Gastrocnemius medialis (tissue), 4 donors: ENCODE measurements around the gene CCN5. TPM values are rescaled to one million over a fixed set of nuclear protein-coding genes. Genes with fewer than 3 reads are reported as not detected.

Experiments used
- ATAC-seq, 2 donors: fragments of 150-250 bp; one replicate each; pipeline ENCODE4 v1.9.1; 2016
- DNase-seq, 2 donors: peaks; one replicate each; pipeline ENCODE4 v3.0.0-alpha.2; 2019
- H3K27ac ChIP-seq, 4 donors: fragments of 200-600 bp; sonication (generic); 1 replicate in 1 of 4; 2 replicates in 3 of 4; pipeline ENCODE4 v1.5.1; 2016 to 2018; ENCODE audit warnings: mild to moderate bottlenecking in 2 of 4, moderate library complexity in 1 of 4
- H3K27me3 ChIP-seq, 3 donors: fragments of 200-600 bp; sonication (generic) in 2 of 3; 1 replicate in 1 of 3; 2 replicates in 2 of 3; pipeline versions ENCODE4 v1.5.1 to v1.6.0; 2016 to 2019; ENCODE audit warnings: mild to moderate bottlenecking in 1 of 3, moderate library complexity in 1 of 3
- H3K36me3 ChIP-seq, 2 donors: fragments of 200-600 bp; sonication (generic) in 1 of 2; one replicate each; pipeline ENCODE4 v1.5.1; 2017 to 2018
- H3K4me1 ChIP-seq, 2 donors: fragments of 200-600 bp; sonication (generic) in 1 of 2; one replicate each; pipeline ENCODE4 v1.5.1; 2016 to 2017; ENCODE audit warnings: mild to moderate bottlenecking in 2 of 2
- H3K4me3 ChIP-seq, 4 donors: fragments of 200-600 bp; sonication (generic) in 3 of 4; 1 replicate in 1 of 4; 2 replicates in 3 of 4; pipeline ENCODE4 v1.5.1; 2016 to 2019; ENCODE audit warnings: mild to moderate bottlenecking in 2 of 4
- H3K9me3 ChIP-seq, 3 donors: fragments of 200-600 bp; sonication (generic) in 2 of 3; 1 replicate in 1 of 3; 2 replicates in 2 of 3; pipeline ENCODE4 v1.5.1; 2016 to 2019
- CTCF ChIP-seq, 5 experiments: fragments of 450-650 bp in 3 of 5; fragments of 200-600 bp in 2 of 5; sonication (generic) in 2 of 5; IDR thresholded peaks in 4 of 5; conservative IDR thresholded peaks in 1 of 5; 1 replicate in 4 of 5; 2 replicates in 1 of 5; pipeline ENCODE4 v1.5.1; 2016 to 2019; ENCODE audit warnings: antibody characterized with exemption in 5 of 5, mild to moderate bottlenecking in 3 of 5, moderate library complexity in 3 of 5
- POLR2A ChIP-seq, 2 donors: fragments of 450-650 bp; IDR thresholded peaks; one replicate each; pipeline ENCODE4 v1.6.1; 2017; ENCODE audit warnings: antibody characterized with exemption in 2 of 2, mild to moderate bottlenecking in 2 of 2, moderate library complexity in 2 of 2
- in situ Hi-C, 4 donors: fragments of 200-750 bp; cut with MboI; loops; one replicate each; pipeline versions ENCODE4 v1.15.0 to v1.8.0; 2017; ENCODE audit warnings: low sequenced_read_pairs in 4 of 4
- intact Hi-C: fragments of 100-400 bp; cut with DNase I; formaldehyde crosslinking; loops from one replicate; pipeline ENCODE4 v1.15.1; 2023; ENCODE audit warnings: low total_unique reads
- total RNA-seq, 4 donors: library from RNA; depleted of rRNA; stranded (reverse); fragments of >200 nt; gene quantifications; one replicate each; pipeline versions ENCODE4 v1.1.0 to v1.2.3, GENCODE V29; 2016

Gene CCN5
- total RNA-seq, 4 donors from 2014 or later: 16.4 to 65.3 (median 45.7) TPM

GRCh38 chr20:44686934-44687333, 28.2 kb upstream of the CCN5 start:
- in situ Hi-C loops (loop anchor here (5.0 to 10.0 kb wide), 3 partner anchors 45 to 302 kb away; no protein-coding TSS in a partner anchor), intact Hi-C loops (loop anchor here (5.0 kb wide), 1 partner anchor 180 kb away; no protein-coding TSS in a partner anchor)
- TF ChIP-seq POLR2A (IDR thresholded peaks at IDR 0.05): no peak
- TF ChIP-seq CTCF (IDR thresholded peaks at IDR 0.05 in 4 of 5, conservative IDR thresholded peaks at IDR 0.05 in 1 of 5): no peak
- H3K27me3 ChIP-seq: no peaks in the 10 kb centered on the region
- no peak for DNase-seq
- no peaks in the 10 kb centered on the region for H3K36me3 ChIP-seq
- H3K27ac ChIP-seq: no peak overlapping the region
- no peaks in the 10 kb centered on the region for H3K9me3 ChIP-seq
- H3K4me3 ChIP-seq: no peak overlapping the region
- peaks cover 17% of the 10 kb centered on the region in 2 donors for H3K4me1 ChIP-seq
- no peak for ATAC-seq

- Histone ChIP-seq H3K27me3 (no peaks in the 10 kb centered on the region), H3K4me3 (no peak overlapping the region), H3K27ac (no peak overlapping the region), H3K36me3 (no peaks in the 10 kb centered on the region), H3K9me3 (no peaks in the 10 kb centered on the region), H3K4me1 (peaks cover 29% of the 10 kb centered on the region in 2 donors)
- TF ChIP-seq POLR2A (IDR thresholded peaks at IDR 0.05) (no peak), CTCF (IDR thresholded peaks at IDR 0.05 in 4 of 5, conservative IDR thresholded peaks at IDR 0.05 in 1 of 5) (no peak)
- ATAC-seq (no peak), DNase-seq (no peak)
- intact Hi-C loops (loop anchor here (5.0 kb wide), 1 partner anchor 179 kb away; no protein-coding TSS in a partner anchor), in situ Hi-C loops (loop anchor here (5.0 to 10.0 kb wide), 3 partner anchors 44 to 303 kb away; no protein-coding TSS in a partner anchor)
These were observed 27.0 kb upstream of the CCN5 start for GRCh38 chr20:44688053-44688625.

GRCh38 chr20:44689809-44690208, 25.4 kb upstream of the CCN5 start:
- no peak for TF ChIP-seq POLR2A (IDR thresholded peaks at IDR 0.05)
- TF ChIP-seq CTCF (IDR thresholded peaks at IDR 0.05 in 4 of 5, conservative IDR thresholded peaks at IDR 0.05 in 1 of 5): no peak
- in situ Hi-C loops (loop anchor here (5.0 to 10.0 kb wide), 3 partner anchors 42 to 305 kb away; no protein-coding TSS in a partner anchor), intact Hi-C loops (loop anchor here (5.0 kb wide), 1 partner anchor 177 kb away; no protein-coding TSS in a partner anchor)
- H3K9me3 ChIP-seq: no peaks in the 10 kb centered on the region
- DNase-seq (no peak), ATAC-seq (no peak)
- H3K27me3 ChIP-seq: no peaks in the 10 kb centered on the region
- H3K27ac ChIP-seq: peak overlapping the region in 1 of 4 donors; percentile 70
- H3K36me3 ChIP-seq: no peaks in the 10 kb centered on the region
- H3K4me3 ChIP-seq: no peak overlapping the region
- H3K4me1 ChIP-seq: peaks cover 31 to 35% of the 10 kb centered on the region in 2 donors

- TF ChIP-seq POLR2A (IDR thresholded peaks at IDR 0.05) (no peak), CTCF (IDR thresholded peaks at IDR 0.05 in 4 of 5, conservative IDR thresholded peaks at IDR 0.05 in 1 of 5) (no peak)
- no peaks in the 10 kb centered on the region for H3K9me3 ChIP-seq
- peaks cover 24 to 40% of the 10 kb centered on the region in 2 donors for H3K4me1 ChIP-seq
- H3K4me3 ChIP-seq: no peak overlapping the region
- peak; percentile 35 to 47 for ATAC-seq
- in situ Hi-C loops (no loop called here), intact Hi-C loops (no loop called here)
- H3K27me3 ChIP-seq: no peaks in the 10 kb centered on the region
- DNase-seq: peak; percentile 47 to 56
- no peaks in the 10 kb centered on the region for H3K36me3 ChIP-seq
- peak overlapping the region; percentile 47 to 83 (median 66) for H3K27ac ChIP-seq
These were observed 24.3 kb upstream of the CCN5 start for GRCh38 chr20:44690781-44691423.
